Psoas muscle (tissue), 8 donors: ENCODE results near the gene MSH3. TPM values are rescaled to one million over a fixed set of nuclear protein-coding genes. Genes with fewer than 3 reads are reported as not detected.
"Not testable (repeated sequence)": the region's sequence is repeated elsewhere in the genome, so short reads cannot be mapped to it uniquely, and the experiment has no call there.

Source experiments
- ATAC-seq, 4 donors: fragments of 200-7000 bp; cut with Tn5 transposase; one replicate each; pipeline ENCODE4 v1.9.1; 2020; ENCODE audit warnings: moderate library complexity in 3 of 4, mild to moderate bottlenecking in 2 of 4
- DNase-seq, 2 donors: peaks; one replicate each; pipeline ENCODE4 v3.0.0-alpha.2; 2020
- H3K27ac ChIP-seq: fragments of 200-600 bp; one replicate; pipeline ENCODE4 v1.8.0; 2022
- H3K27me3 ChIP-seq, 3 donors: fragments of 200-600 bp in 1 of 3; one replicate each; pipeline versions ENCODE4 v1.6.1 to v1.8.0; 2013 to 2022; ENCODE audit warnings: low read length in 2 of 3, mild to moderate bottlenecking in 2 of 3, moderate library complexity in 1 of 3; ENCODE audit not compliant: insufficient read depth in 3 of 3
- H3K36me3 ChIP-seq, 2 donors: fragments of 200-600 bp in 1 of 2; one replicate each; pipeline versions ENCODE4 v1.6.1 to v1.8.0; 2013 to 2022; ENCODE audit warnings: low read depth in 1 of 2, mild to moderate bottlenecking in 1 of 2, moderate library complexity in 1 of 2; ENCODE audit not compliant: insufficient read depth in 1 of 2
- H3K4me1 ChIP-seq: fragments of 200-600 bp; one replicate; pipeline ENCODE4 v1.8.0; 2022
- H3K4me3 ChIP-seq: fragments of 200-600 bp; one replicate; pipeline ENCODE4 v1.8.0; 2022; ENCODE audit warnings: mild to moderate bottlenecking
- H3K9me3 ChIP-seq: fragments of 200-600 bp; one replicate; pipeline ENCODE4 v1.8.0; 2022
- WGBS, 3 donors: extraction: QIAGEN DNeasy Blood & Tissue Kit; methylation state at CpG; one replicate each; pipeline versions ENCODE4 v1.1.6 to v1.1.7; 2013; 5-methylcytosine and 5-hydroxymethylcytosine counted together
- intact Hi-C, 2 donors: fragments of 100-400 bp; cut with DNase I; formaldehyde crosslinking; loops; one replicate each; pipeline versions ENCODE4 v1.11.0 to v1.14.2; 2022
- polyA plus RNA-seq, 3 donors: library from polyadenylated mRNA; stranded (reverse); fragments of 200-250 nt; gene quantifications; one replicate each; pipeline ENCODE4 v1.2.3, GENCODE V29; 2013
- total RNA-seq, 4 donors: library from RNA; stranded (reverse); fragmentation: NEBNext Ultra II Directional in 2 of 4; extraction: Animal tissue kit (Norgen Biotek cat#: 25700) in 2 of 4; gene quantifications; one replicate each; pipeline versions ENCODE4 v1.2.1 to v1.2.4, GENCODE V29; 2021 to 2023
- TF ChIP-seq, protein P1 (sequence below): fragments of 200-600 bp; IDR thresholded peaks from one replicate; pipeline ENCODE4 v1.8.0; 2022; ENCODE audit warnings: antibody characterized with exemption
- donor health status: healthy with polysubstance abuse.
- donor health status: DM: no; HTN: no; CAD: no; lungs with moderate emphysema.
- donor health status: Bipolar disorder and iron deficiency.
- donor health status: healthy.
- donor health status: DM: yes; HTN: yes; CAD: no.
- donor health status: DM: no; HTN: no; CAD: no.
- donor health status: DM: no; HTN: no; CAD: no.
- donor health status: DM: yes; HTN: yes; CAD: no.

The MSH3 gene
- total and polyA plus RNA-seq, 7 donors, result 2.8 to 12.6 (median 5.8) TPM

DNA sequence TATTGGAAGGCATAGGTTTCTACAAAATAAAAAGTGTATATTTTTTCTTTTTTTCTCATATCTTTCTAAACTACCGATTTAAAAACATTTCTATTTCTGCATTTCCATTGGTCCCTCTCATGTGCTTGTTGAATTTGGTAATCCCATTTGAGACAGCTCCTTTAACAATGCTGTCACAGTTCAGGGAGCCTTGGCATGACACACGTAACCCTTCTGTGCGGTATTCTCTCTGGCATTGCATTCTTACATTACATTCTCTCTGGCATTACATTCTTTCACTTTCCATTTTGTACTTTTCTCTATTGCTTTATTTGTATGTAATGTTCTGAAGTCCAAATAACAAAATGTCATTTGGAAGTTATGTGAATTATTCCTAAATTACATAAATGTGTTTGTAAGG is 155.0 kb downstream of the MSH3 start:
- intact Hi-C loops, result no loop called here
- H3K27ac ChIP-seq, result no peak overlapping the region
- H3K36me3 ChIP-seq, result peaks cover 0 to 14% of the 10 kb centered on the region in 2 donors
- H3K27me3 ChIP-seq, result no peaks in the 10 kb centered on the region
- H3K9me3 ChIP-seq, result no peaks in the 10 kb centered on the region
- no peaks in the 10 kb centered on the region for H3K4me1 ChIP-seq
- ATAC-seq (no peak), DNase-seq (no peak)
- no peak overlapping the region for H3K4me3 ChIP-seq
- TF ChIP-seq, protein P1, sequence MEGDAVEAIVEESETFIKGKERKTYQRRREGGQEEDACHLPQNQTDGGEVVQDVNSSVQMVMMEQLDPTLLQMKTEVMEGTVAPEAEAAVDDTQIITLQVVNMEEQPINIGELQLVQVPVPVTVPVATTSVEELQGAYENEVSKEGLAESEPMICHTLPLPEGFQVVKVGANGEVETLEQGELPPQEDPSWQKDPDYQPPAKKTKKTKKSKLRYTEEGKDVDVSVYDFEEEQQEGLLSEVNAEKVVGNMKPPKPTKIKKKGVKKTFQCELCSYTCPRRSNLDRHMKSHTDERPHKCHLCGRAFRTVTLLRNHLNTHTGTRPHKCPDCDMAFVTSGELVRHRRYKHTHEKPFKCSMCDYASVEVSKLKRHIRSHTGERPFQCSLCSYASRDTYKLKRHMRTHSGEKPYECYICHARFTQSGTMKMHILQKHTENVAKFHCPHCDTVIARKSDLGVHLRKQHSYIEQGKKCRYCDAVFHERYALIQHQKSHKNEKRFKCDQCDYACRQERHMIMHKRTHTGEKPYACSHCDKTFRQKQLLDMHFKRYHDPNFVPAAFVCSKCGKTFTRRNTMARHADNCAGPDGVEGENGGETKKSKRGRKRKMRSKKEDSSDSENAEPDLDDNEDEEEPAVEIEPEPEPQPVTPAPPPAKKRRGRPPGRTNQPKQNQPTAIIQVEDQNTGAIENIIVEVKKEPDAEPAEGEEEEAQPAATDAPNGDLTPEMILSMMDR, result no peak
- WGBS, 3 donors, result 61 to 70% (median 61%) methylated on average over 3 of the region's 3 CpGs

GRCh38 chr5:80810425-80810824 is 156.0 kb downstream of the MSH3 start:
- ATAC-seq, result no peak
- no peak for DNase-seq
- intact Hi-C loops, result no loop called here
- Histone ChIP-seq H3K4me1 (no peaks in the 10 kb centered on the region), H3K36me3 (peaks cover 0 to 18% of the 10 kb centered on the region in 2 donors), H3K27ac (no peak overlapping the region), H3K27me3 (no peaks in the 10 kb centered on the region), H3K4me3 (no peak overlapping the region), H3K9me3 (no peaks in the 10 kb centered on the region)
- TF ChIP-seq, protein P1, result no peak
- WGBS, 3 donors, result 99 to 100% (median 100%) methylated on average over 1 of the region's 1 CpG

DNA sequence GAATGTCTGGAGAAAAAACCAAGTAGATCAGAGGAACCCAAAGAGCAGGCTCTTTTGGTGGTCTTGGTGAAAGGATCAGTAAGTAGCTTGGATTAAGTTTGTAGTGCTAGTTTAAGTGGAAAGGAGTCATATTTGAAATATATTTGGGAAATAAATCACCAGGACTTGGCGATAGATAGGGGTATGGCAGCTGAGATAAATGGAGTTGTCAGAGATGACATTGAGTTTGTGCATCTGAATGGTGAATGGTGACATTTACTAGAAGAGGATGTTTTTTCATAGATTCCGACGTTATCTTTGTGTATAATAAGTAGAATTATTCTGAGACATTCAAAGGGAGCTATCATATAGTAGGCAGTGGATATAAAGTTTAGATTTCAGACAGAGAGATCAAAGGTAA is 162.1 kb downstream of the MSH3 start:
- WGBS, 3 donors, result 98 to 99% (median 98%) methylated on average over 3 of the region's 3 CpGs
- Histone ChIP-seq H3K4me3 (no peak overlapping the region), H3K9me3 (no peaks in the 10 kb centered on the region), H3K27ac (no peak overlapping the region), H3K27me3 (no peaks in the 10 kb centered on the region), H3K36me3 (peaks cover 0 to 18% of the 10 kb centered on the region in 2 donors), H3K4me1 (no peaks in the 10 kb centered on the region)
- TF ChIP-seq, protein P1, result no peak
- intact Hi-C loops, result no loop called here
- DNase-seq (no peak), ATAC-seq (no peak)

- DNase-seq (no peak), ATAC-seq (no peak)
- TF ChIP-seq, protein P1, result no peak
- WGBS, 3 donors, result 92 to 94% (median 93%) methylated on average over 3 of the region's 3 CpGs
- intact Hi-C loops, result no loop called here
- no peak overlapping the region for H3K4me3 ChIP-seq
- no peaks in the 10 kb centered on the region for H3K27me3 ChIP-seq
- no peaks in the 10 kb centered on the region for H3K9me3 ChIP-seq
- no peak overlapping the region for H3K27ac ChIP-seq
- no peaks in the 10 kb centered on the region for H3K36me3 ChIP-seq
- no peaks in the 10 kb centered on the region for H3K4me1 ChIP-seq
Observed at GRCh38 chr5:80820685-80821084, 166.2 kb downstream of the MSH3 start.

DNA sequence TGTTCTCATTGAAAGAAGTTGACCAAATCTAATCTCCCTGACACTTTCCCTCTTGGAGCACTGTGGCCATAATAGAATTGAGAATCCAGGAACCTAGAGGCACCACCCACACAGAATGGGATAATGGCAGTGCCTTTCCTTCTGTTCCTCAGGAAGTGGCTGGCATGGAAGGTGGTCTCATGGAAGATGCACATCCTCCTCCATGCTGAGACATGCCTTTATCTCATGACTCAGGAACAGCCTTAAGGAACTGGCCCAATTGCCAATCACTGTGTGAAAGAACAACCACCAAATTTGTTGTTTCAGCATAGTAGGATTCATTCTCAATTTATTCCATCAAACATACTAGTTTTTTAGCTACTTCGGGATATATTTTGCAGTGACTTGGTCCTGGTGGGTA is 168.2 kb downstream of the MSH3 start:
- no peaks in the 10 kb centered on the region for H3K27me3 ChIP-seq
- no peaks in the 10 kb centered on the region for H3K4me1 ChIP-seq
- no peak for DNase-seq
- intact Hi-C loops, result no loop called here
- no peak overlapping the region for H3K4me3 ChIP-seq
- no peaks in the 10 kb centered on the region for H3K36me3 ChIP-seq
- H3K9me3 ChIP-seq, result no peaks in the 10 kb centered on the region
- H3K27ac ChIP-seq, result no peak overlapping the region
- ATAC-seq, result no peak
- TF ChIP-seq, protein P1, result no peak
- WGBS, 3 donors, result 38 to 68% (median 54%) methylated on average over 1 of the region's 1 CpG

DNA sequence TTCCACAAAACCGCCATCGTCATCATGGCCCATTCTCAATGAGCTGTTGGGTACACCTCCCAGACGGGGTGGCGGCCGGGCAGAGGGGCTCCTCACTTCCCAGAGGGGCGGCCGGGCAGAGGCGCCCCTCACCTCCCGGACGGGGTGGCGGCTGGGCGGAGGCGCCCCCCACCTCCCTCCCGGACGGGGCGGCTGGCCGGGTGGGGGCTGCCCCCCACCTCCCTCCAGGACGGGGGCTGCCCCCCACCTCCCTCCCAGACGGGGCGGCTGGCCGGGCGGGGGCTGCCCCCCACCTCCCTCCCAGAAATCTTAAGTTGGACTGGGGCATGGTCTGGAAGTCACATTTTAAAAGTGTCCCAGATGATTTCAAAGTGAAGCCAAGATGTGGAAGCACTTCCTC is 169.7 kb downstream of the MSH3 start:
- intact Hi-C loops, H3K27ac ChIP-seq, H3K4me1 ChIP-seq, H3K36me3 ChIP-seq, H3K9me3 ChIP-seq, DNase-seq, ATAC-seq, H3K27me3 ChIP-seq, H3K4me3 ChIP-seq: not testable (repeated sequence)
- 96 to 98% (median 97%) methylated on average over 20 to 22 of the region's 22 CpGs for WGBS, 3 donors
